GM18867 (cell line): ENCODE measurements around the gene TCEANC.
"Not testable (repeated sequence)": the region's sequence is repeated elsewhere in the genome, so short reads cannot be mapped to it uniquely, and the experiment has no call there.

Experiments used
- ATAC-seq: cut with Tn5 transposase; IDR thresholded peaks from one replicate; pipeline ENCODE4 v1.9.1; 2021; ENCODE audit warnings: mild to moderate bottlenecking, moderate library complexity; ENCODE audit not compliant: unreplicated experiment

The TCEANC gene

GRCh38 chrX:13654116-13654515, 1.2 kb downstream of the TCEANC start:
- ATAC-seq, result no peak

DNA sequence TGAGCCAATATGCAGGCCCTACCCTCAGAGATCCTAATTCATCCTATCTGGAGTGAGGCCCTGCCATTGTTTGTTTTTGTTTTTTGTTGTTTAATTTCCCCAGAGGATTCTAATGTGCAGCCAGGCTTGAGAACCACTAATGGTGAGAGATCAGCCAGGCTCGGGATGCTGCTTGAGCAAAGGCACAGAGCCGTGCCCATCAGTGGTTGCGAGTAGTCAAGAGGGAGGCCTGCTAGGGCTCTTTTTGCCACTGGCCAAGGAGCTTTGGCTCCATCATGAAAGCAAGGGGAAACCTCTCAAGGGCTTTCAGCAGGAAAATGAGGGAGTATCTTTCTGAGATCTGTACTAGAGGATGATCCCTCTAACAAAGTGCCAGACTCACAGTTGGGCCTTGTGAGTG, 2.7 kb downstream of the TCEANC start:
- ATAC-seq, result no peak

GRCh38 chrX:13658602-13659001, 5.7 kb downstream of the TCEANC start:
- peak; percentile 42 for ATAC-seq

DNA sequence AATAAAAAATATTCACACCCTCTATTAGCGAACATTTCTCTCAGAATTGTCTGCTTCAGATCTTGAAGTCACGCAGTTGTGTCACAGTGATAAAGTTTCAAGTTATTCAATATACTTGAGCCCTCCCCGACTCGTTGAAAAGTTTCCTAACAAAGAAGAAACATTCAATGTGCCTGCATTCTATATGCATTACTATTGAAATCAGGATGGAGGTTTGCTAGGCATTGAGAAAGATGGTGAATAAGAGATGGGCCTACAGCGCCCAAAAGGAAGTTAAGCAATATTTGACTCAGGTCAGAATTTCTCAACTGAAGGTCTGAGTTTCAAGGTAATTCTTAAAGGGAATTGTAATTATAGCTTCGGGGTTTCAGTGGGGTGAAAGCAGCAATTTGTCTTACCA, 6.1 kb downstream of the TCEANC start:
- peak; percentile 9 for ATAC-seq

- ATAC-seq, result peak; percentile 34
Observed at GRCh38 chrX:13661735-13662288, 8.9 kb downstream of the TCEANC start.

DNA sequence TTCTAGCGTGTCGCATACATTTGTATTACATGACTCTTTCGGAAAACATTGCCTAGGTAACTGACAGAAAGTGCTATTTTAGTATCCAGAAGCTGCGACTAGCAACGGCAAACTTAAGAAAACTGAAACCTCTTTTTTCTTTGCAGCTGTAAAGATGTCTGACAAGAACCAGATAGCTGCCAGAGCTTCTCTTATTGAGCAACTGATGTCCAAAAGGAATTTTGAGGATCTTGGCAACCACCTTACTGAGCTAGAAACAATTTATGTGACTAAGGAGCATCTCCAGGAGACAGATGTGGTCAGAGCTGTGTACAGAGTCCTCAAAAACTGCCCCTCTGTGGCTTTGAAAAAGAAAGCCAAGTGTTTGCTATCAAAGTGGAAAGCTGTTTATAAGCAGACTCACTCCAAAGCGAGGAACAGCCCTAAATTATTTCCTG, 9.4 kb downstream of the TCEANC start:
- peak; percentile 55 for ATAC-seq

- no peak for ATAC-seq
Observed at GRCh38 chrX:13664020-13664419, 11.1 kb downstream of the TCEANC start.

DNA sequence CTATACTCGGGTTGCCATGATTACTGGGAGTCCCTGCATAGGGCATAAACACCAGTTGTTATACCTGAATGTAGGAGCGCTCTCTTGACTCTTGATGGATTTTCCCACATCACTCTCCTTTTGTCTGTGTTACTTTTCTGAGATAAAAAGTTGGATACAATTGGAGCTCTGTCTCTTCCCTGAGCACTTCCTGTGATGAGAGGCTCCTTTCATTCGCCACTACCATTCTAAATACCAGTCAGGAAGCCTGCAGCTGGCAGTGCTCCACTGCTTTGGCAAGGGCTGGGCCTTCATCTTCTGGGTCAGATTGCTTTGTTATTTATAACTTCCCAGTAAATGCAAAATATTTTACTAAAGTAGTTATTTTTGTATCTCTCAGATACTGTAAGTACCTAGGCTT, 13.9 kb downstream of the TCEANC start:
- ATAC-seq, result no peak

GRCh38 chrX:13667919-13668318, 15.0 kb downstream of the TCEANC start:
- ATAC-seq, result no peak

DNA sequence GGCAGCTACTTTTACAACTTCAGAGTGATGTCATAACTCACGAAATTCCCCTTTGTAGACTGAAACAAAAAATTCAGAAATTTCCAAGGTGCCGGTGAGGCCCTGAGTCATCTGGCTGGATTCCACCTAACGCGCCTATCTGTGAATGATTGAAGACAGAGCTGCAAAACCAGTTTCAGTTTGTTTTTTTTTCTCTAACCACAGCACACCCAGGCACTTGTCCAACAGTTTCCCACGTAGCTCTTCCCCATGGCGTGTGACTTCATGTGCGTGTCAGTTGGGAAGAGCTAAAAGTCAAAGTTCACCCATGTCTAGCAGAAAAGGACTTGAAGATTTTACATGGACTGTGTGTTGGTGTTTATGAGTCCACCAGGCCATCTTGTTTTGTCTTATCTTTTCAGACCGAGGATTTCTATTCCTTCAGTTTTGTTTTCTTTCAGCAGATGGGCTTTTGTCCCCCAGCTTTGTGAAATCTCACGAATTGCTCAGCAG, 16.4 kb downstream of the TCEANC start:
- peak; percentile 78 for ATAC-seq

DNA sequence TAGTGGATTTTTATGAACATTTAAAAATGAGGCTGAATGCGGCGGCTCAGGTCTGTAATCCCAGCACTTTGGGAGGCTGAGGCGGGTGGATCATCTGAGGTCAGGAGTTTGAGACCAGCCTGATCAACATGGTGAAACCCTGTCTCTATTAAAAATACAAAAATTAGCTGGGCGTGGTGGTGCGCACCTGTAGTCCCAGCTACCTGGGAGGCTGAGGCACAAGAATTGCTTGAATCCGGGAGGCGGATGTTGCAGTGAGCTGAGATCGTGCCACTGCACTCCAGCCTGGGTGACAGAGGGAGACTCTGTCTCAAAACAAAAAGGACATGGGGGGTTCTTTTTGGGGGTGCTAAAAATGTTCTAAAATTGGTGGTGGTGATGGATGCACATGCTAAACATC, 16.8 kb downstream of the TCEANC start:
- not testable (repeated sequence) for ATAC-seq

- ATAC-seq, result no peak
Observed at GRCh38 chrX:13670197-13670596, 17.3 kb downstream of the TCEANC start.

DNA sequence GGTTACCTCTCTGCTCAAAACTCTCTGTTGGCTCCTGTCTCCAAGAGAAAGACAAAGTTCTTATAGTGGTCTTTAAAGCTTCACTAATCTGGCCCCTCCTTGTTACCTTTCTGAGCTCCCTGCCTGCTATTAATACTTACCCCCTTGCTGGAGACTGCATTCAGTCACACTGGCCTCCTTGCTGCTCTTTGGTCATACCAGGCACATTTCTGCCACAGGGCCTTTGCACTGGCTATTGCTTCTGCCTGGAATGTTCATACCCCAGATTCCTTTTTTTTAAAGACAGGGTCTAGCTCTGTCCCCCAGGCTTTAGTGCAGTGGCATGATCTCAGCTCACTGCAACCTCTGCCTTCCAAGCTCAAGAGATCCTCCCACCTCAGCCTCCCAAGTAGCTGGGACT, 20.1 kb downstream of the TCEANC start:
- ATAC-seq, result no peak

GRCh38 chrX:13676885-13677284, 23.9 kb downstream of the TCEANC start:
- no peak for ATAC-seq

- ATAC-seq, result not testable (repeated sequence)
Observed at GRCh38 chrX:13679700-13680099, 26.8 kb downstream of the TCEANC start.

DNA sequence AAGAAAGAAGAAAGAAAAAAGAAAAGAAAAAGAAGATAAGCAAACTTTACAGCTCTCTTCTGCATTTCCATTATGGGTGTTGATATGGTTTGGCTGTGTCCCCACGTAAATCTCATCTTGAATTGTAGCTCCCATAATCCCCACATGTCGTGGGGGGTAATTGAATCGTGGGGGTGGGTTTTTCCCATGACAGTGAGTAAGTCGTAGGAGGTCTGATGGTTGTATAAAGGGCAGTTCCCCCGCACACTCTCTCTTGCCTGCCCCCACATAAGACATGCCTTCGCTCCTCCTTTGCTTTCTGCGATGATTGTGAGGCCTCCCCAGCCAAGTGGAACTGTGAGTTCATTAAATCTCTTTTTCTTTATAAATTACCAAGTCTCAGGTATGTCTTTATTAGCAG, 28.7 kb downstream of the TCEANC start:
- no peak for ATAC-seq

GRCh38 chrX:13684361-13684760, 31.4 kb downstream of the TCEANC start:
- ATAC-seq, result no peak

- ATAC-seq, result no peak
Observed at GRCh38 chrX:13685126-13685763, 32.3 kb downstream of the TCEANC start.

GRCh38 chrX:13687203-13687602, 34.3 kb downstream of the TCEANC start:
- no peak for ATAC-seq

- ATAC-seq, result no peak
Observed at GRCh38 chrX:13688384-13688957, 35.5 kb downstream of the TCEANC start.

DNA sequence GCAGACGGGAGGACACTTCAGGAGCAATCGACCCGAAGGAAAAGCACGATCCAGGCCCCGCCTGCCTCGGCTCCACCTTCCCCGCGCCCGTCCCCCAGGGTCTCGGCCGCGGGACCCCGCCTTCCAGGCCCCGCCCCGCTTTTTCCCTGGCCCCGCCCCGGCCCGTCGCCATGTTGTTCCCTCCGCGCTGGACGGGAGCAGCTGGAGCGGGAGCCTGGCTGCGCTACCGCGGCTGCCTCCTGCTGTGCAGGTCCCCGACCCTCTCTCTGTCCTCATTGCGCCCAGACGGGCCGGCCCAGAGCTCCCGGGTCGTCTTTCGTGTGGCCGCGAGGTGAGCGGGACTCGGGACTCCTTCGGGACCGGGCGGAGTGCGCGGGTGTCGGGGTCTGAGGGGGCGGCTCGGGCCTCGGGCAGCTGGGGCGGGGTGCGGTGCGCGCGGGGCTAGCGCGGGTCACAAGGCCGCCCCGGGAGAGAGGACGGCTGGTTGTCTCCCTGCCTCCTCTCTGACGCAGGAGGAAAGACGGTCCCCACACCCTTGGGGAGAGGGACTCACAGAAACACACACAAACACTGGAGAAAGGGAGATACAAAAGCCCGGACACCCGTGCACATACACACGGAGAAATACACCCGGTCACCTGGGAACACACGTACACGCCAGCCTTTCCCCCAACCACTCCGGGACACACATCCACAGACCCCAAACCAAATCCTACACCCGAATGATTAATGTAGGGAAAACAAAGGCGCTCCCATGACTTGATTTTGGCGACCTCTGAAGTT, 36.2 kb downstream of the TCEANC start, which contains the start of gene RAB9A:
Gene RAB9A, plus strand, starts transcription at position 171 of the 783 bp plus-strand sequence. CDS start 19,619 bp downstream, outside the sequence.
- peak; percentile 74 for ATAC-seq
